A673 (cell line): Measurements from ENCODE around the gene TBC1D22A. TPM values are rescaled to one million over a fixed set of nuclear protein-coding genes. Genes with fewer than 3 reads are reported as not detected.
A peak's percentile ranks its signal among the peaks of the same experiment; 100 is the strongest.

Experiments used
- BruUV-seq: library from RNA; stranded (reverse); fragments of 400-500 nt; replicated peaks from 2 replicates; lab custom pipeline; 2021; lab: Mats Ljungman, UMichigan
- CTCF ChIA-PET: fragments of 300-600 bp; sonication (Branson Sonifier 250); formaldehyde crosslinking; loops from one replicate; lab custom pipeline; 2022; ENCODE audit warnings: antibody characterized with exemption; lab: Charles Lee
- POLR2A ChIA-PET: fragments of 300-600 bp; sonication (Branson Sonifier 250); formaldehyde crosslinking; loops from one replicate; lab custom pipeline; 2022; ENCODE audit warnings: antibody characterized with exemption; ENCODE audit not compliant: low non-redundant PET; lab: Charles Lee
- DNase-seq: peaks from one replicate; pipeline ENCODE4 v3.0.0-alpha.2; 2015; ENCODE audit warnings: low spot score
- H3K27ac ChIP-seq: fragments of 200-600 bp; sonication (generic); 2 replicates; pipeline ENCODE4 v1.5.1; 2016; ENCODE audit warnings: mixed run types, low read depth, mild to moderate bottlenecking, mixed read lengths, antibody characterized with exemption, low read length; ENCODE audit not compliant: poor library complexity, severe bottlenecking
- H3K27me3 ChIP-seq: fragments of 200-600 bp; sonication (generic); replicated peaks from 2 replicates; pipeline ENCODE4 v1.6.1; 2017; ENCODE audit warnings: mixed run types, low read depth, mild to moderate bottlenecking, mixed read lengths, antibody characterized with exemption, low read length; ENCODE audit not compliant: insufficient read depth, poor library complexity
- H3K36me3 ChIP-seq: fragments of 200-600 bp; sonication (generic); 2 replicates; pipeline ENCODE4 v1.6.1; 2016; ENCODE audit warnings: mixed run types, mild to moderate bottlenecking, mixed read lengths, antibody characterized with exemption, low read length; ENCODE audit not compliant: insufficient read depth, poor library complexity, severe bottlenecking
- H3K4me1 ChIP-seq: fragments of 200-600 bp; sonication (generic); 2 replicates; pipeline ENCODE4 v1.6.1; 2017; ENCODE audit warnings: mixed run types, mild to moderate bottlenecking, mixed read lengths, antibody characterized with exemption, low read length; ENCODE audit not compliant: insufficient read depth, poor library complexity, severe bottlenecking
- H3K4me3 ChIP-seq: fragments of 200-600 bp; sonication (generic); 2 replicates; pipeline ENCODE4 v1.5.1; 2016; ENCODE audit warnings: low read depth, mixed run types, mild to moderate bottlenecking, mixed read lengths, low read length; ENCODE audit not compliant: poor library complexity, severe bottlenecking
- H3K9me3 ChIP-seq: fragments of 200-600 bp; sonication (generic); 2 replicates; pipeline ENCODE4 v1.6.1; 2016; ENCODE audit warnings: mixed run types, low read depth, mild to moderate bottlenecking, mixed read lengths, antibody characterized with exemption, low read length; ENCODE audit not compliant: poor library complexity, severe bottlenecking
- EZH2 ChIP-seq: fragments of 200-600 bp; sonication (generic); IDR thresholded peaks from 2 replicates; pipeline ENCODE4 v1.6.1; 2017; ENCODE audit warnings: borderline replicate concordance, low read depth, mild to moderate bottlenecking, mixed read lengths, antibody characterized with exemption, low read length; ENCODE audit not compliant: poor library complexity, severe bottlenecking
- intact Hi-C: fragments of 100-400 bp; cut with micrococcal nuclease; formaldehyde crosslinking; loops from one replicate; pipeline ENCODE4 v1.10.0; 2022; ENCODE audit not compliant: unreplicated experiment
- total RNA-seq: library from RNA; stranded (reverse); gene quantifications from 2 replicates; pipeline ENCODE4 v1.2.3, GENCODE V29; 2021
- TF ChIP-seq, protein P1 (sequence below): fragments of 300-800, 200-600 bp; sonication (generic); conservative IDR thresholded peaks from 2 replicates; pipeline ENCODE4 v1.5.1; 2017; ENCODE audit warnings: low read depth, mild to moderate bottlenecking, antibody characterized with exemption, low read length, moderate library complexity, mixed read lengths

Gene TBC1D22A
- total RNA-seq, 1 experiment from 2014 or later: 22.5 TPM

DNA sequence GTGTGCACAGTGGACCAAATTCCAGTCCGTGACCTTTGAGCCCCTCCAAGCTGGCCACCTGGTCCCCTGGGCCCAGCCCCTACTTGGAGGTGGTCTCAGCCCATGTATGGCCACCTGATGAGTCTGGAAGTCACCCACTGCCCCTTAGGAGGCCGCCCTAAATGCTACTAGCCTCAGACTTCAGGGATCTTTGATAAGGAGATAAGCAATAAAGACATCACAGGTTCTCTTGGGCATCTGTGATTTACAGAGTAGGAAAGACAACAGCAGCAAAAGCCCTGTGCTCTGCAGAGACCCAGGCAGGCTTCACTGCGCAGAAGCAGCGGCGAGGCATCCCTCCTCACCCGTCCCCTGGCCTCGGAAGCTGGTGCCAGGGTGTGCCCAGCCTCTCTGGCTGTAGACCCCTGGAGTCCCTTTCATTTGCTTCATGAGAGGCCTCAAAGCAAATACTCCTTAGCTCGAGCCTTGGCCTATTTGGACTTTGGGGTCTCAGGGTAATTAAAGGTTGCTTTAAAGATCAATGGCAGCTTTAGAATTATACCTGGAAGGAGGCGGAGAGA lies 360.1 kb downstream of the TBC1D22A start:
- no peaks in the 10 kb centered on the region for H3K36me3 ChIP-seq
- BruUV-seq: no TSS peak
- no peak overlapping the region for H3K4me3 ChIP-seq
- no peak overlapping the region for H3K27ac ChIP-seq
- POLR2A ChIA-PET: no interaction called here
- TF ChIP-seq EZH2: no peak
- TF ChIP-seq, protein P1, sequence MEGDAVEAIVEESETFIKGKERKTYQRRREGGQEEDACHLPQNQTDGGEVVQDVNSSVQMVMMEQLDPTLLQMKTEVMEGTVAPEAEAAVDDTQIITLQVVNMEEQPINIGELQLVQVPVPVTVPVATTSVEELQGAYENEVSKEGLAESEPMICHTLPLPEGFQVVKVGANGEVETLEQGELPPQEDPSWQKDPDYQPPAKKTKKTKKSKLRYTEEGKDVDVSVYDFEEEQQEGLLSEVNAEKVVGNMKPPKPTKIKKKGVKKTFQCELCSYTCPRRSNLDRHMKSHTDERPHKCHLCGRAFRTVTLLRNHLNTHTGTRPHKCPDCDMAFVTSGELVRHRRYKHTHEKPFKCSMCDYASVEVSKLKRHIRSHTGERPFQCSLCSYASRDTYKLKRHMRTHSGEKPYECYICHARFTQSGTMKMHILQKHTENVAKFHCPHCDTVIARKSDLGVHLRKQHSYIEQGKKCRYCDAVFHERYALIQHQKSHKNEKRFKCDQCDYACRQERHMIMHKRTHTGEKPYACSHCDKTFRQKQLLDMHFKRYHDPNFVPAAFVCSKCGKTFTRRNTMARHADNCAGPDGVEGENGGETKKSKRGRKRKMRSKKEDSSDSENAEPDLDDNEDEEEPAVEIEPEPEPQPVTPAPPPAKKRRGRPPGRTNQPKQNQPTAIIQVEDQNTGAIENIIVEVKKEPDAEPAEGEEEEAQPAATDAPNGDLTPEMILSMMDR: no peak
- H3K4me1 ChIP-seq: peaks cover 5% of the 10 kb centered on the region
- H3K9me3 ChIP-seq: no peaks in the 10 kb centered on the region
- CTCF ChIA-PET: no interaction called here
- DNase-seq: no peak
- H3K27me3 ChIP-seq: no peaks in the 10 kb centered on the region
- intact Hi-C loops: no loop called here

DNA sequence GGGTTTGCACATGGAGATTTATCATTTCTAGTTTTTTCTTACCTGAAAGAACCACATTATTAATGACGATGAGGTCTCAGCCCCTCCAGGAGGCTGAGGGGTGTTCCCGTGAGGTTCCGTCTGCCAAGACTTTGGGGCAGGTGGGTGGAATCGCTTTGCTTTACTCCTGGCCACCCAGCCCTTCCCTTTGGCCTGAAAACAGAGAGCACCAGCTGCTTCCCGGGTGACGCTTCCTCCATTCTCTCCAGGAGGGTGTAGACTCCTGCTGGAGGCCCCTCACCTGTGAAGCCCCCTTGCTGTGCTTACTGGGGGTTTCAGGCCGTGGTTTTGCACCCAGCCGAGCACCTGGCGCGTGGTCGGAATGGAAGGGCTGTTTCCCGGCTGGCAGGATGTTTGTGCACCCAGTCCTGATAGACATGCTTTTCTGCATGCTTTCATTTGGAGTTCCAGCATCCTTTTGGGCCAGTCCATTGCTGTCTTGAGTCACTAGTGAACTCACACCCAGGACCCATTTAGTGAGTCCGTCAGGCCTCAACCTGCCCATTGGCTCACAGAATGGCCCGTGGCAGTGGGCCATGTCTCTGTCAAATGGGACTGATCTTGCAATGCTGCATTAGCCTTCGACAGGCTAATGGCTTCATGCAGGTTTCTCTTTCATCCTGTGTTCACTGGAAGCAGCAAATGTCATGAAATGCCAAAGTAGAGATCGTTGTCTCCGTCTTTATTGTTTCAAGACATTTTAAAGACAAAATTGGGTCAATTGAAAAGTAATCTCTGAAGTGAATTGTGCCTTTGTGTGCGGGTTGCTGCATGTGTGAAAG lies 360.8 kb downstream of the TBC1D22A start:
- no peak for DNase-seq
- intact Hi-C loops: no loop called here
- Histone ChIP-seq H3K27ac (peak overlapping the region; percentile 49), H3K27me3 (no peaks in the 10 kb centered on the region), H3K36me3 (no peaks in the 10 kb centered on the region), H3K4me1 (peaks cover 5% of the 10 kb centered on the region), H3K4me3 (no peak overlapping the region), H3K9me3 (no peaks in the 10 kb centered on the region)
- POLR2A ChIA-PET: no interaction called here
- no peak for TF ChIP-seq EZH2
- TF ChIP-seq, protein P1: no peak
- CTCF ChIA-PET: no interaction called here
- BruUV-seq: no TSS peak

DNA sequence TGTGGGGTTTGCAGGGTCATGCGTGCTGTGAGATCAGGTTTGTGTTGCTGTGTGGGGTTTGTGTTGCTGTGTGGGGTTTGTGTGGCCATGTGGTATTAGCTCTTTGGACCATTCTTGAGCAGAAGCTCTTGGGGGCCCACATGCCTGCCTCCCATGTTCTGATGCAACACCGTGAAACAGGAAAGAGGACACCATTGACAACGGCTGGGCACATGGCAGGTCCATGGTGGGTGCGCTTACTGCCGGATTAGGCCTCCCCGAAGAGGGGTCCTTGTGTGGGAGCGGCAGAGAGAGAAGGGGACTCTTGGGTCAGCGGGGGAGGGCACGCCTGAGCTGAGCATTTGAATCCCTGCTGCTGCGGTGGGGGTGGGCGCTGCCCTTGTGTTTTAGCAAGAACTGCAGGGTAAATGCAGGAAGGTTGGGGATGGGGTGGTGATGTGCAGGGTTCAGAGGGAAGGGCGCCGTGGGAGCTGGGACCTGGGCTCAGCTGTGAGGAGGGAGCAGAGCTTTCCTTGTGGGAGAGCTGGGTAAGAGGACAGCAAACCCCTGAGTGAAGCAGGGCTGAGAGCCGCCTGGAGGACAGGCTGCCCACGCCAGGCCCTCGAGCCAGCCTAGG lies 361.5 kb downstream of the TBC1D22A start:
- POLR2A ChIA-PET: no interaction called here
- Histone ChIP-seq H3K27me3 (no peaks in the 10 kb centered on the region), H3K9me3 (no peaks in the 10 kb centered on the region), H3K36me3 (no peaks in the 10 kb centered on the region), H3K4me1 (peaks cover 5% of the 10 kb centered on the region), H3K4me3 (no peak overlapping the region), H3K27ac (peak overlapping the region; percentile 49)
- CTCF ChIA-PET: no interaction called here
- peak; percentile 17 for DNase-seq
- intact Hi-C loops: no loop called here
- BruUV-seq: no TSS peak
- TF ChIP-seq, protein P1: no peak
- no peak for TF ChIP-seq EZH2
